HG03139 (cell line): ENCODE measurements around the gene LAMP1.
"Not testable (repeated sequence)": the region's sequence is repeated elsewhere in the genome, so short reads cannot be mapped to it uniquely, and the experiment has no call there.

ENCODE experiments used
- ATAC-seq: cut with Tn5 transposase; IDR thresholded peaks from one replicate; pipeline ENCODE4 v1.9.1; 2021; ENCODE audit not compliant: unreplicated experiment

Gene LAMP1, protein sequence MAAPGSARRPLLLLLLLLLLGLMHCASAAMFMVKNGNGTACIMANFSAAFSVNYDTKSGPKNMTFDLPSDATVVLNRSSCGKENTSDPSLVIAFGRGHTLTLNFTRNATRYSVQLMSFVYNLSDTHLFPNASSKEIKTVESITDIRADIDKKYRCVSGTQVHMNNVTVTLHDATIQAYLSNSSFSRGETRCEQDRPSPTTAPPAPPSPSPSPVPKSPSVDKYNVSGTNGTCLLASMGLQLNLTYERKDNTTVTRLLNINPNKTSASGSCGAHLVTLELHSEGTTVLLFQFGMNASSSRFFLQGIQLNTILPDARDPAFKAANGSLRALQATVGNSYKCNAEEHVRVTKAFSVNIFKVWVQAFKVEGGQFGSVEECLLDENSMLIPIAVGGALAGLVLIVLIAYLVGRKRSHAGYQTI

DNA sequence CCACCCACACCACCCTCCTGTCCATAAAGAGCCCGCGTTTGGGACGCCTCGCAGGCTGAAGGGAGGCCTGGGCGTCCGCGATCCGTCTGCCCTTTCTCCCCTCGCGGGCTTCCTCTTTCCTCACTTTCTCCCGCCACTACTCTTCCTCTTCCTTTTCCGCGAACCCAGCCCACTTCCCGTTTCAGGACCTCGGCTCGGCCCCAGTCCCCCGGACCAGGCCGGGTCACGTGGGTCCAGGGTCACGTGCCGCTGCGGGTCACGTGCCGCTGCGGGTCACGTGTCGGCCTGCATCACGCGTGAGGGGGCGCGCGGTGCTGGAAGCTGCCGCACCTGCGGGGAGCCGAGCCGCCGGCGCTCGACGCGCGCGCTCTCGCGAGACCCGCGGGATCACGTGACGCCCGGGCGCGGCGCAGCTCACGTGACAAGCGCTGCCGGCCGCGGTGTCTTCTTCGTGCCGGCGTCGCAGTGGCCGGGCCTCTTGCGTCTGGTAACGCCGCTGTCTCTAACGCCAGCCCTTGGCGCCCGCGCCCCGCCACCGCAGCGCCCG lies at the start of gene LAMP1:
Gene LAMP1 (plus strand): TSS at position 417 of the 547 bp plus-strand sequence. CDS start 196 bp downstream, outside the sequence.
- peak; percentile 70 for ATAC-seq

DNA sequence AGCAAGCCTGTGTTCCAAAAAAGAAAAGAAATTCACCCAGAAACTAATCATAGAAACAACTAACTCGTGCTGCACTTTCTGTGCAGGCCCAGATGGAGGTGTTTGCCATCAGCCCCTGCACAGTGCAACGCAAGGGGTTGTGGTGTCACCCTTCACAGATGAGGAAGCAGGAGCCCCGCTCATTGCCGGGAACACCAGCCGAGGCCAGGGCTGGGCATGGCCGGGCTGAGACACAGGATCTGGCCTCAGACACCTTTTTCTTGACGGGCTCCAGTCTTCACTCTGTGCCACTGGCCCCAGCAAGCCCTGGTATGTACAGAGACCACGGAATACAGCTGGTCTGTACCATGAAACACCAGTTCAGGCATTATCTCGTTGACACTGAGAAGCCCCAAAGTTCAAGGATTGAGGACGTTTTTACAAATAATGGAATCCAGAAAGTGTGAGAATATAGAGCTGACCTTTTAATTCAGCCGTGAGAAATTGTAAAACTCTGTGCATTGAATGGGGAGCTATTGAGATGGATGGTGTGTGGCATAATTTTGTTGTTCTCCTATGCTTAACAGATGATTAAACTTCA lies 44.4 kb upstream of the LAMP1 start:
- ATAC-seq: no peak

DNA sequence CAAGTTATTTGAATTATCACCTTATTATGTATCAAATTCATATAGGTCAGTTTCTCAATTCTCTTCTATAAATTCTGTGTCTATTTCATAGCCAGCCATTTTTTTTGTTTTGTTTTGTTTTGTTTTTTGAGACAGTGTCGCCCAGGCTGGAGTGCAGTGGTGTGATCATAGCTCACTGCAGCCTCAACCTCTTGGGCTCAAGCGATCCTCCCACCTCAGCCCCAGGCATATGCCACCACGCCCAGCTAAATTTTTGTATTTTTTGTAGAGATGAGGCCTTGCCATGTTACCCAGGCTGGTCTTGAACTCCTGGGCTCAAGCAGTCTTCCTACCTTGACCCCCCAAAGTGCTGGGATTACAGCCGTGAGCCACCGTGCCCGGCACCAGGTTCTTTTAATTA lies 39.1 kb upstream of the LAMP1 start:
- ATAC-seq: not testable (repeated sequence)

DNA sequence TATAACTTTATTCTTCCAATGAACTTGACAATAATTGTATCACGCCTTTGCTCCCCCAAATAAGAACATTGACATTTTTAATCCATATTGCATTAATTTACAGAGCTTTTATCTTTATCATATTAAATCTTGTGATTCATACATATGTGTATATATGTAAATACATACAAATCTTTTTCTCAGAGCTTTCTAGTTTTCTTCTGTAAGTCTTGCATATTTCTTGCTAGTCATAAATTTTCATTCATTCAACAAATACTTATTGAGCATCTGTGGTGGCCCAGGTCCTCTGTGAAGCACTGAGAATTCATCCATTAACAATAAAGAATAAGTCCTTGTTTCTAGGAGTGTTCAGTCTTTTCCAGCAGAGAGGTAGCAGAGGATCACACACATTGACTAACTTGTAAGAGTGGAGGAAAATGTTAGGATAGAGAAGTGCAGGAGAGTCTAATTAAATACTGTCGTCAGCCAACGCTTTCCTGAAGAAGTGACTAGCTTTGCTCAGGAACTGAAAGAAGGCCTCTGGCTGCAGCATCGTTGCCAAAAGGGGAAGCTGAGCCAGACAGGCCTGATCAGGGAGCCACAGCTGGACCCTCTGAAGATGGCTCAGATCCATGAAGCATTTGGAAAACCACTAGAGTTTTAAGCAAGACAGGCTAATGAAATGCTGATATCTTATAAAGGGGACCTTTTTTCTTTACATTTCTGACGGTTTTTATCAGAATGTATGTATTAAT lies 38.6 kb upstream of the LAMP1 start:
- ATAC-seq: no peak

DNA sequence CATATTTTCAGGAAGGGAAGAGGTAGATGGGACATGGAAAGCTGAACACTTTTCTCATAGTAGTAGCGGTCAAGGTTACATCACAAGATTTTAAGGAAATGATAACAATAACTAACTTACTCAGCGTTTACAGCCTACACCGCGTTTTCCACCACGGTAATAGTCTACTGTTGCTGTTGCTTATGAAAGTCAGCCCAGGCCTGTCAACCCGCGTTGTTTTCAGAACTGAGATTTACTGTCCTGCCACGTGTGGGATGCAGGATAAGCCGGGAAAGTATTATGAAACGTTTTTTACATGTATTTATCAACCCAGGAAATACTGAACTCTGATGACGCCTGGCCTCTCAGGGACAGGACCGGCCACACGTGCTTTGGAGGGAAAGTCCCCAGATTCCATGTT lies 36.0 kb upstream of the LAMP1 start:
- no peak for ATAC-seq

DNA sequence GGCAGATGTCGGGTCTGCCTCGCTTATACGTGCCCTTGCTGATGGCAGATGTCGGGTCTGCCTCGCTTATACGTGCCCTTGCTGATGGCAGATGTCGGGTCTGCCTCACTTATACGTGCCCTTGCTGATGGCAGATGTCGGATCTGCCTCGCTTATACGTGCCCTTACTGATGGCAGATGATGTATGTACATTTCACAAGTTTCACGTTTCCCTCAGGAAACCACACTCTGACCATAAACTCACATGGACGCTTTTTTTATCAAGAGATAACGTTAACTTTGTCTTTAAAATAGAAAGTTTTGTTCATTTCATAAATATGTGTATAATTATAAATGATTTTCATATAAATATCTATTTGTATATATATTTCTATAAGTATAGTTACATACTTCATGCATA lies 34.0 kb upstream of the LAMP1 start:
- ATAC-seq: not testable (repeated sequence)

DNA sequence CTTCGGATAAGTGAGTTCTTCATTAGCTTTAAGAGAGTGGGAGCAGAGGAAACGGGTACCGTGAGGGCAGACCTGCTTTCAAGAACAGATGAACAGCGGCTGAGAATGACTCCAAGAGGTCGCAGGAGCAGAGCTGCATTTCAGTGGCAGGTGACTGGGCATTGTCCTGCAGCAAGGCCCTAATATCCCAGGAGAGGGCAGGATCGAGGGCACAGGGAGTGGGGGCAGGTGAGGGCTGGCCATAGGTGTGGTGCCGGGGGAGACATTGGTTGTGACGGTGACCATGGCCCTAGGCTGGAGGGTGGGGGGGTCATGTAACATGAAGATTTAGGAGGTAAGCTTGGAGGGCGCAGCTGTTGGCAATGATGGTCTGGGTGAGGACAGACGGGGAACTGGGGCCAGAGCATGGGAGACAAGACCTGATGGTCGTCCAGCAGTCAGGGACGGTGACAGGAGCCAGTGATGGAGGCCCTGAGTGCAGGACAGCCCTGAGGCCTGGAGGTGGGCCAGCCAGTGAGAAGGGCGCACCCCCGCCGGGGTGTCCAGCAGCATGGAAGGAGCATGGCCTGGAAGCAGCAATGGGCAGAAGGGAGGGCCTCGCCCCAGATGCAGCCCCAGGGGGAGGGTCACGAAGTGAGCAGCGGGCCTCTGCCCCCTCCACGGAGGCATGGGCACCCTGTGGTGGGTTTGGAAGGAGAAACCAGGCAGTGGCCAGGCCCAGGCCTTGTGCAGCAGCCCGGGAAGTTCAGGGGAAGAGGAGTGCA lies 29.2 kb upstream of the LAMP1 start:
- no peak for ATAC-seq

DNA sequence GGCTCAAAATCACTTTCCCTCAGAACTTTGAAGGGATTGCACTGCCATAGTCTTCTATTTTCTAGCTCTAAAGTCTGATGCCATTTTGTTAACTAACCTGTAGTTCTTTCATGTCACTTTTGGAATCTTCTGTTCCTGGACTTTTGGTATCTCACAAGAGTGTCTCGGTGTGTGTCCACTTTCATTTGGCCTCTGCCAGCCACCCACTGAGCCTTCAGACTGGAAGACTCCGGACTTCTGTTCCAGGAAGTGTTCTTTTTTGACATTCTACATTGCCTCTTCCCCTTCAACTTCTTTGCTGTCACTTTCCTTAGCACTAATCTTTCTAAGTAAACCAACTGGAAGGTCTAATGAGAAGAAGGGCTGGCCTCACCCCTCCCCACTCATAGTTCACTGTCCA lies 25.0 kb upstream of the LAMP1 start:
- no peak for ATAC-seq

DNA sequence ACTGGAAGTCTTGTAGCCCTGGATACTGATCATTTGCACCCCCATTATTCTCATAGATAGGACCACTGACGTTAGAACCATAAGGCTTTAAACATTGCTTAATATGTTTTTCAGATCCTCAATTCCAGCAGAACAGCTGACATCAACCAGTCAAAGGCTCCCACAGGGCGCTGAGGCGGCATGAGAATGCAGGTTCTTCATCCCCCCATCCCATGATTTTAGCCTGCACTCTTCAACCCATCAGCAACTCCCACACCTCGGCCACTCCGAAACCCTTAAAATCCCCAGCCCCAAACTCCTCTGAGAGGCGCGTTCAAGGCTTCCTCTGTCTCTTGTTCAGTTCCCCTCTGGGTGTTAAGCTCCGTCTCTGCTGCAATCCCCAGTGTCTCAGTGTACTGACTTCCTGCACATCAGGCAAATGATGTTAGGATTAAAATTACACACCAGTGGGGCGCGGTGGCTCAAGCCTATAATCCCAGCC lies 24.3 kb upstream of the LAMP1 start:
- ATAC-seq: no peak

DNA sequence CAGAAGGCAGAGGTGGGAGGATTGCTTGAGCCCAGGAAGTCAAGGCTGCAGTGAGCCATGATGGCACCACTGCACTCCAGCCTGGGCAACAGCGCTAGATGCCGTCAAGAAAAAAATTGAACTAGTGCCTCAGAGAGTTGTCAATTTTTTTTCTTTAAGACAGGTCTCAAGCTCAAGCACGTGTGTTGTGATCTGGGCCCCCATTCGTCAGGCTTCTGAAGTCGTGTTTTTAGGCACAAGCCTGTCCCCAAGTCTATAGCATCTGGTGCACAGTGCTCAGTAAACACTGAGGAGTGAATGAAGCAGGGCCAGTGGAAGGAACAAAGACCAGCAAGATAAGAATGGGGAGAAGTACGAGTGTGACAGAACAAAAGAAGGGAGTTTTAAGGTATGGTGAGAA lies 23.7 kb upstream of the LAMP1 start:
- no peak for ATAC-seq

DNA sequence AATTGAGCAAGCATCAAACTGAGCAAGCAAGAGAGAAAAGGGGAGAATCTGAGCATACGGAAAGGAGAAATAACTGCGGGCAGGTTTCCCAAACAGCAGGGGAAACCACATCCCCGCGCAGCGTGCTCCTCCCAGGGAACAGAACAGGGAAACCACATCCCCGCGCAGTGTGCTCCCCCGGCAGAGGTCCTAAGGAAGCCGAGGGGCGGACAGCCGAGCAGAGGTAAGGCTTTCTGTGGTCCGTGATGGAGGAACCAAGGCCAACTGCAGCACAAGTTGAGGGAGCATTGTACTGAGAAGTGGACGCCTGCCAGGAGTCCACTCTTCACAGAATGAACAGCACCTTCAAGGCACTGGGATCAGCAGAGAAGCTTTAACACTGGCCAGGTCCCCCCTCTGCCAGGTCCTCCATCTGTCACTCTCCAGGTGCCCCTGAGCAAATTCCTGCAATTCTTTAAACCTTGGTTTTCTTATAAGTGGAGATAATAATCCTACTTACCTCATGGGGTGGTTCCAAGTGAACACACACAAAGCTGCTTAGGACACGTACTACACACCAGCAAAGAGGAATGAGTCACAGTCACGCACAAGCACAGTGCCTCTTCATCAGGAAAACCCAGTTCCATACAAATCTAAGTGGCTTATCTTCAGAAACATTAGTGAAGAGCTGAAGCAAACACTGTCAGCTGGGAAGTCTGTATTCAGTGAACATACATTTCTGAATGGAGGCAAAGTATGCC lies 23.0 kb upstream of the LAMP1 start:
- no peak for ATAC-seq

DNA sequence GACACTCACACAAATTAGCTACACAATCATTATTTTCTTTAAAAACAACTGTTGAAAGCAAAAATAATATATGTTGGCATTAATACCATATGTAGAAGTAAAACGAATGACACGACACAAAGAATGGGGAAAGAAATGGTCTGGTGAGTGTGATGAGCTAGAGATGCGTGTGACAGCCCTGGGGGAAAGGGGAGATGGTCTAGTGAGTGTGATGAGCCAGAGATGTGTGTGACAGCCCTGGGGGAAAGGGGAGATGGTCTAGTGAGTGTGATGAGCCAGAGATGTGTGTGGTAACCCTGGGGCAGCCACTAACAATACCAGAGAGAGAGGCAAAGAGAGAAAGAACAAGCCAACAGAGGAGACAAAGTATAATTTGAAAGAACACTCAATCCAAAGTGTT lies 22.3 kb upstream of the LAMP1 start:
- ATAC-seq: no peak

GRCh38 chr13:113275387-113275786 lies 21.7 kb upstream of the LAMP1 start:
- no peak for ATAC-seq

- ATAC-seq: no peak
Measured at GRCh38 chr13:113280126-113280525, 16.9 kb upstream of the LAMP1 start.

- ATAC-seq: no peak
Measured at GRCh38 chr13:113283904-113284303, 13.1 kb upstream of the LAMP1 start.

GRCh38 chr13:113288880-113289279 lies 8.2 kb upstream of the LAMP1 start:
- no peak for ATAC-seq

GRCh38 chr13:113291129-113291528 lies 5.9 kb upstream of the LAMP1 start:
- ATAC-seq: no peak

GRCh38 chr13:113292021-113292862 lies 4.8 kb upstream of the LAMP1 start:
- ATAC-seq: no peak

DNA sequence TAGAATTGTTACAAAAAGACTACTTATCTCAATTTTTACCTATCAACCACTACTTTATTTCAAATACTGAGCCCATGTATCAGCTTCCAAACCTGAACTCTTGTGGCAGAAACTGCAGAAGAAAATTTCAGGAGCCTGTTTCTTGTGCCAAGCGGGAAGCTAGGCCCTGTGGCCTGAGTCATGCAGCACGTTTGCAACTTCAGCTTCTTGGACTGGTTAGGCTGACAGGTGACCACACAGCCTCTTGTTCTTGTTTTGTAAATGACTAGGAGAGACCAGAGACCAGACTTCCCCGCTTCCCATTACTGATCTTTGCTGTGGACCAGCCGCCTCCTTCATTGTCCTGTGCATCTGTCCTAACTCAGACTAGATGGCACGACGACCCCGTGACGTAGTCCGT lies 3.4 kb upstream of the LAMP1 start:
- ATAC-seq: no peak
